DMS 273 treated with DMSO at 0.1 percent for 48 hours (cell line): ENCODE measurements around the gene NTNG2.

Experiments used
- DNase-seq: peaks from one replicate; lab custom pipeline; 2025; lab: John Stamatoyannopoulos, UW

NTNG2 gene

GRCh38 chr9:132235894-132236661 lies 74.2 kb downstream of the NTNG2 start:
- no peak for DNase-seq

- DNase-seq, result no peak
Measured at GRCh38 chr9:132236662-132237311, 74.9 kb downstream of the NTNG2 start.

DNA sequence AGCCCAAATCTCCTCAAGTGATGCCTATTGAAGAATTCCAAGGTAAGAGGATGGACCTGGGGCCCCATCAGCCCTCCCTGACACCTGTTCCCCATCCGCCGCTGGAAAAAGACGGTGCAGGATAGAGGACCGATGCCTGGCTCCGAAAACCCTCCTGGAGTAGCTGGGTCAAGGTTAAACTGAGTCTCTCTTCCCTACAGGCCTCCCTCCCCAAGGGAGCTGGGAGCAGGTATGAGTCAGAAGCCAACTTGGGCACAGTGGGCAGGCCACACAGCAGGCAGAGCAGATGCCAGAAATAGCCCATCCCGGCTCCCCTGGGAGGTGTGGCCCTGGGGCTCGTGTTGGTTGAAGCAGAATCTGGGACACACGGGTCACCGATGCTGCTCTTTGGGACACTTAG lies 75.6 kb downstream of the NTNG2 start:
- DNase-seq, result no peak

GRCh38 chr9:132238026-132238972 lies 76.4 kb downstream of the NTNG2 start:
- no peak for DNase-seq

DNA sequence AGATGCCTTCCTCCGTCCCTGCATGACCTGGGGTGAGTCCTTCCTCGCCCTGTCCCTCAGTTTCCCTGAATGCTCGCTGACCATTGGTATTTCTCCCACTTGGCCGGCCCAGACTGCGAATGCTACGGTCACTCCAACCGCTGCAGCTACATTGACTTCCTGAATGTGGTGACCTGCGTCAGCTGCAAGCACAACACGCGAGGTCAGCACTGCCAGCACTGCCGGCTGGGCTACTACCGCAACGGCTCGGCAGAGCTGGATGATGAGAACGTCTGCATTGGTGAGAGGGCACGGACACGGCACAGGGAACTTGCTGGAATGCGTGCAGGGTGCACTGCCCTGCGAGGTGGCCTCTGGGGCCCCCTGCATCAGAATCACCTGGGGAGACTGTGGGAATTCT lies 77.1 kb downstream of the NTNG2 start:
- no peak for DNase-seq

DNA sequence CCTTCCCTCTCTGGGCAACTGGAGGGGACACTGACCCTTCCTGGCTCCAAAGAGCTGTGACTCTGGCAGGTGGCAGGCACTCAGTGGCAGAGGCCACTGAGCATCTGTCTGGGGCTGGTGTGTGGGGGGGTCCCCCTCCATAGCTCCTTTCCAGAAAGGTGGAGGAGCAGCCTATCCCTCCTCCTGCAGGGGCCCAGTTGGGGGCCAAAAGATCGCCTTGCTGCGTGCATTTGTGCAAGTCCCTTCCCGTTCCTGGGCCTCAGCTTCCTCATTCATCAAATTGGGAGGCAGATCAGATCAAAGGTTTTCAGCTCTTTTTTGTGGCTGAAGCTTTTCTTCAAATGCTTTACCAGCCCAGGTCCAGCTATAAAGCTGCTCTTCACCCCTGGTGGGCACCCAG lies 77.7 kb downstream of the NTNG2 start:
- DNase-seq, result no peak

- DNase-seq, result no peak
Measured at GRCh38 chr9:132239999-132240840, 78.4 kb downstream of the NTNG2 start.

GRCh38 chr9:132240841-132241482 lies 79.1 kb downstream of the NTNG2 start:
- DNase-seq, result no peak

DNA sequence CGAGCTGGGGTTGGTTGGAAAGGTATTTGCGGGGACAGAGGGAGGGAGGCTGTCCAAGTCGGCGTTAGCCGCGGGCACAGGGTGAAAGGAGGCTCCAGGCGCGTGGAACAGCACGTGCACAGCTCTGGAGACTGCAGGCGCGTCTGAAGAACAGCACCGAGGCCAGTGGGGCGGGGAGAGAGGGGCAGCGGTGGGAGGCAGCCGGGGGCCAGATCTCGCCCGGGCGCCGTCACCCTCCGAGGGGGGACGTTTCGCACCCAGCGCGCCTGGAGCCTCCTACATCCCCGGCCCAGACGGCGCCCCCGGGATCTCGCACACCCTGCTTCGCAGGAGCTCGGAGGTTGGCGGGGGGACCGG lies 79.6 kb downstream of the NTNG2 start:
- no peak for DNase-seq

GRCh38 chr9:132241840-132242620 lies 80.2 kb downstream of the NTNG2 start:
- DNase-seq, result no peak

- no peak for DNase-seq
Measured at GRCh38 chr9:132242621-132243155, 80.8 kb downstream of the NTNG2 start.

- DNase-seq, result no peak
Measured at GRCh38 chr9:132243156-132244074, 81.6 kb downstream of the NTNG2 start.

- DNase-seq, result no peak
Measured at GRCh38 chr9:132244582-132245455, 83.0 kb downstream of the NTNG2 start.

DNA sequence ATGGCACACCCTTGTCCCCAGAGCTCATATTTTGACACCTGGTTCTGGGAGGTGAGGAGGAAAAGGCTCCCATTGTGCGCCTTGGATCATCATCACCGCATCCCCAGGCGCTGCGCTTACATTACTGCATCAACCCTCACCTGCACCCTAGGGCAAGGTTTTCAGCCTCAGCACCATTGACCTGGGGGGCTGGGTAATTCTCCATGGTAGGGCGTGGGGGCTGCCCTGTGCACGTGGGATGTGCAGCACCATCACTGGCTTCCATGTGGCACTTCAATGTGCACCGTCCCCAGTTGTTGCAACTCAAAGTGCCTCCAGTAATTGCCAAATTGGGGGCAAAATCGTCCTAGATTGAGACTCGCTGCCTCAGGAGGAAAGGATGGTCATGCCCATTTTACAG lies 83.6 kb downstream of the NTNG2 start:
- DNase-seq, result no peak

- DNase-seq, result no peak
Measured at GRCh38 chr9:132247942-132248341, 86.1 kb downstream of the NTNG2 start.

GRCh38 chr9:132249123-132249522 lies 87.3 kb downstream of the NTNG2 start:
- DNase-seq, result no peak

DNA sequence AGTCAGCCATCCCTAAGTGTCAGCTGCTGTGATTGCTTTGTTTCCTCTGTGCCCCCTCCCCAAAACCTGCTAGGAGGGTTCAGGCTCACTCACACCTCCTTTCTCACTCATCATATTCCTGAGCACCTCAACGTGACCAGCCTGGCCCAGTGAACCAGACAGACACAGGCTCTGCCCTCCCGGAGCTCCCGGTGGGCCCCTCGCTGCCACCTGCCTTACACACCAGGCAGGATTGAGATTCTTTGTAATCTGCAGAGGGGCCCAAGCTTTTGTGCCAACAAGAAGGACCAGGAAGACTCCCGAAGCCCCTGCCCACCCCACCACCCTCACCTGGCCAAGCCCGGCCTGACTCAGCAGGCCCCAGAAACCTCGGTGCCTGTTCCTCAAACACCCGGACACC lies 87.8 kb downstream of the NTNG2 start:
- DNase-seq, result no peak
